ENCODE data around the gene YWHAE. TPM values are rescaled to one million over a fixed set of nuclear protein-coding genes. Genes with fewer than 3 reads are reported as not detected.

The YWHAE gene
- total RNA-seq, 1 donor from 2014 or later, result 2,181 TPM

DNA sequence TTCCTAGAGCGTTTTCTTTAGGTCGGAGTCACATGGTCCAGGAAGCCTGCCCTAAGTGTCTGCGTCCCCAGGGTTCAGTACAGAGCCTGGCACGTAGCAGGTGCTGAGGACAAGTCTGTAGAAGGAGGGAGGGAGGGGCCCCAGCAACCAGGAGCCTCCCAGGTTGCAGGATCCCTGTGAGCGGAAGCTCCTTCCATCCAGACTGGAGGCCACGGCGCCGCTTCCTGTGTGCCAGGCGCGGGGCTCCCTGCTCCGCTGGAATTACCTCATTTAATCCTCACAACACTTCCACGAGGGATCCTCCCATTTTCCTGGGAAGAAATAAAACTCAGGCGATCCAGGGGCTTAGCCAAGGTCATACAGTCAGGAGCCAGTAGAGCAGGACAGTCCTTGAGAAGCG lies 98.5 kb downstream of the YWHAE start:
- H3K27ac Mint-ChIP-seq, result no peak overlapping the region
- H4K20me1 ChIP-seq (ENCODE audit: low read depth), result no peaks in the 10 kb centered on the region
- H2AFZ ChIP-seq (replicated peaks), result no peak overlapping the region
- peaks cover 16% of the 10 kb centered on the region for H3K4me1 ChIP-seq
- H3K4me3 ChIP-seq, result no peak overlapping the region
- H3K27me3 Mint-ChIP-seq (ENCODE audit: insufficient read depth, low read depth), result peaks cover 16% of the 10 kb centered on the region
- H3K9me3 Mint-ChIP-seq, result peaks cover 2% of the 10 kb centered on the region
- H3K4me1 Mint-ChIP-seq, result peaks cover 42% of the 10 kb centered on the region
- no peak overlapping the region for H3K4me2 ChIP-seq
- peaks cover 7% of the 10 kb centered on the region for H3F3A ChIP-seq (ENCODE audit: low read depth)
- H3K36me3 Mint-ChIP-seq, result no peaks in the 10 kb centered on the region
- H3K9ac ChIP-seq, result no peak overlapping the region
- no peak for DNase-seq (ENCODE audit: low spot score)
- H3K27ac ChIP-seq, result no peak overlapping the region
- no peaks in the 10 kb centered on the region for H3K79me2 ChIP-seq (ENCODE audit: low read depth)
- H3K9me3 ChIP-seq (ENCODE audit: low read depth), result no peaks in the 10 kb centered on the region
- no peak for TF ChIP-seq EZH2 (IDR thresholded peaks at IDR 0.05)
- no peak for TF ChIP-seq EZH2phosphoT487 (IDR thresholded peaks at IDR 0.05)
- TF ChIP-seq CTCF (IDR thresholded peaks at IDR 0.05), result no peak
- H3K36me3 ChIP-seq, result no peaks in the 10 kb centered on the region
- no peak overlapping the region for H3K4me3 Mint-ChIP-seq
- peaks cover 16% of the 10 kb centered on the region for H3K27me3 ChIP-seq

DNA sequence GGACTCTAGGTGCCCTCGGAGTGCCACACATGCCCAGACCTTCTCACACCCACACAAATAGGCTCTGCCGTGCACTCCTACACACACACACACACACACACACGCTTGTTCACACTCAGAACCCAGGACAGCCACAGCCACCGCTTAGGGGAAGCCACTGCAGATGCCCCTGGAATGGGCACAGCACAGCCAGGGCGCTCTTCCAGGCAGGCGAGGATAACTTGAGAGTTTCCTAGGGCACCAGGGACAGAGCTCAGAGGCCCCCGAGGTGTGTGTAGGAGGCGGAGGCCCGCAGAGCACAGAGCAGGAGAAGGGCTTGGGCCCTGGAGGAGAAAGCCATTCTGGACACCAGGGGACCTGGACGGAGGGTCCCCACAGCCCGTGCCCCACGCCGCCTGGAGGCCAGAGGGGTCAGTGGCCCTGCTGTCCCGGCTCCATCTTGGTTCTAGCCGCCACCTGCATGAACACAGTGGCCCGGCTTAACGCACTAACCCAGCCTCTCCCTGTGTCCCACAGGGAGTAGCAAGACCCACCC lies 99.6 kb downstream of the YWHAE start:
- Mint-ChIP-seq H3K9me3 (no peaks in the 10 kb centered on the region), H3K27me3 (ENCODE audit: insufficient read depth, low read depth) (peaks cover 16% of the 10 kb centered on the region), H3K4me3 (peak overlapping the region; percentile 47), H3K27ac (peak overlapping the region; percentile 38), H3K36me3 (no peaks in the 10 kb centered on the region), H3K4me1 (peaks cover 36% of the 10 kb centered on the region)
- no peaks in the 10 kb centered on the region for H3K36me3 ChIP-seq
- H3K4me3 ChIP-seq, result no peak overlapping the region
- peaks cover 16% of the 10 kb centered on the region for H3K4me1 ChIP-seq
- H3K4me2 ChIP-seq, result no peak overlapping the region
- no peak overlapping the region for H2AFZ ChIP-seq (replicated peaks)
- peaks cover 7% of the 10 kb centered on the region for H3F3A ChIP-seq (ENCODE audit: low read depth)
- no peak for TF ChIP-seq EZH2phosphoT487 (IDR thresholded peaks at IDR 0.05)
- no peak for TF ChIP-seq EZH2 (IDR thresholded peaks at IDR 0.05)
- TF ChIP-seq CTCF (IDR thresholded peaks at IDR 0.05), result no peak
- no peaks in the 10 kb centered on the region for H3K79me2 ChIP-seq (ENCODE audit: low read depth)
- H3K27ac ChIP-seq, result no peak overlapping the region
- no peaks in the 10 kb centered on the region for H4K20me1 ChIP-seq (ENCODE audit: low read depth)
- no peaks in the 10 kb centered on the region for H3K9me3 ChIP-seq (ENCODE audit: low read depth)
- peaks cover 16% of the 10 kb centered on the region for H3K27me3 ChIP-seq
- no peak overlapping the region for H3K9ac ChIP-seq
- DNase-seq (ENCODE audit: low spot score), result no peak

DNA sequence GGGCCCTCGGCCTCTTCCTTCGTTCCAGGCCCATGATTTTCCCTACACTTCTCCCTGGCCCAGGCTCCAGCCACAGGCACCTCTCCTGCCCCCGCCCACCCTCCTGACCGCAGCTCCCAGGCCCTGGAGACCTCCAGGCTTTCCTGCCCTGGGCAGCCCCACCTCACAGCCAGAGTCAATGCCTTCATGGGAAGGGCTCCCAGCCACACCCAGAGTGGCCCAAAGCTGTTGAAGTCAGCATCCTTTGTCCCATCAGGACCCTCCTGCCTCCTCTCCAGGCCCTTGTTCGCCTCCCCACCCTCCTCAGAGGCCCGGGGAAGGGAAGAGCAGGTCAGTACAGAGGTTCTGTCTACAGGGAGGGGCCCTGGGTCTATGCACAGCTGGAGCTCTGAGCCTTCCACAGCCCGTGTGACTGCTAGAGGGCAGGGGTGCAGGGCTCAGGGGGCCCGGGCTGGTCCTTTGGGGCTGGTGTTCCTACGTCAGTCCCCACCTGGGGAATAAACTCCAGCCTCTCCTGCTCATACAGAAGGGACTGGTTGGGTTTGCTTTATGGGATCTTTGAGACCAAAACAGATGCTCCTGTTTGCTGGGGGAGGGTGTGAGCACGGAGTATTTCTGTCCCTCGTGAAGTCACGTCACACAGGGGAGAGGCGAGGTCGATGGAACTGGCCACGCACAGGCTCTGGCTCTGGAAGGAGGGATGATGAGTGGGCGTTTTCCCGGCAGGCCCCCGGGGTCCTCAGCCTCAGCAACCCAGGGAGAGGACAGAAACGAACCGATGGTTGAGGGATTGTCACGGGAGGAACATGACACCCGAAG lies 100.3 kb downstream of the YWHAE start:
- Mint-ChIP-seq H3K9me3 (no peaks in the 10 kb centered on the region), H3K27me3 (ENCODE audit: insufficient read depth, low read depth) (peaks cover 16% of the 10 kb centered on the region), H3K36me3 (no peaks in the 10 kb centered on the region), H3K4me1 (peaks cover 31% of the 10 kb centered on the region), H3K4me3 (peak overlapping the region; percentile 38), H3K27ac (peak overlapping the region; percentile 38)
- no peak for DNase-seq (ENCODE audit: low spot score)
- H3K9me3 ChIP-seq (ENCODE audit: low read depth), result no peaks in the 10 kb centered on the region
- no peaks in the 10 kb centered on the region for H4K20me1 ChIP-seq (ENCODE audit: low read depth)
- H3K4me3 ChIP-seq, result no peak overlapping the region
- H3K4me2 ChIP-seq, result no peak overlapping the region
- no peak overlapping the region for H3K9ac ChIP-seq
- no peaks in the 10 kb centered on the region for H3K36me3 ChIP-seq
- no peak overlapping the region for H3K27ac ChIP-seq
- H3K79me2 ChIP-seq (ENCODE audit: low read depth), result no peaks in the 10 kb centered on the region
- TF ChIP-seq CTCF (IDR thresholded peaks at IDR 0.05) (no peak), EZH2 (IDR thresholded peaks at IDR 0.05) (no peak), EZH2phosphoT487 (IDR thresholded peaks at IDR 0.05) (no peak)
- H2AFZ ChIP-seq (replicated peaks), result no peak overlapping the region
- H3K4me1 ChIP-seq, result peaks cover 16% of the 10 kb centered on the region
- H3F3A ChIP-seq (ENCODE audit: low read depth), result peaks cover 7% of the 10 kb centered on the region
- H3K27me3 ChIP-seq, result peaks cover 16% of the 10 kb centered on the region

Measured in neural progenitor cell (in vitro differentiated cells).